Measurements from ENCODE around the gene TNFRSF25.

DNA sequence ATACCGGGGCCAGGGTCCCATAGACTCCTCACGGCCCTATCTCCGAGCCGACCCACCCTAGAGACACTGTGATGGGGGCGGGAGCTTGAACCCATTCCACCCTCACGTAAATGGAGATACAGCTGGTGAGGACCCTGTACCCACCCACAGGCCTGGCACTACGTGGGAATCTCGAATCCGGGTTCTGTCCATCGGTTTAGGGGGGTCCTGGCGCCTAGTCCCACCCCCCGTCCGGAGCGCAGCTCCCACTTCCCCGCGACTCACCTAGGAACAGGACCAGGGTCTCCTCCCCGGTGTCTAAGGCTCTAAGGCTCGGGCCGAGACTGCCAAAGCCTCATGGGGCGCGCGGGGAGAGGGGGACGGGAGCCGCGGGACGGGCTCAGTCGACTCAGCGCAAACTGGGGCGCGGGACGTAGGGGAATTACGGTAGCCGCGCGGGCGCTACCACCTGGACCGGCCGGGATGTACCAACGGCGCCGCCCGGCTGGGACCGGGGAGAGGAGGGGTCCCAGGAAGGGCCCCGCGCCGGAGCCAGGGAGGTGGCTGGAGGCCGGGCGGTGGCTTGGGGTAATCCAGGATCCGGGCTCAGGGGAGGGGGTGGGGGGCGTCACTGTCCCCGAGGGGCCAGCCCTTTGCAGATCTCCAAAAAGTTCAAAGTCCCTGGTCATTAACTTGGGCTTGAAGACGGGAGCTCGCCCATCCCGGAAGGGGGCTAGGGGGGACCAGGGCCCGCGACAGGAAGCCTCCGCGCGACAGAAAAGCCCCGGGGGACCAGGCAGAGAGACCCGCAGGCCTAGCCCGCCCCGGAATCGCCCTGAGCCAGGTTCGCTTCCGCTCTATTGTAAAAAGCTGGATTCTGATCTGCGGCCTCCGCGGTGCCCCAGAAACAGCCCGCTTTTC is 24.5 kb upstream of the TNFRSF25 start:
- TF ChIP-seq EZH2 (IDR thresholded peaks at IDR 0.05; ENCODE audit: insufficient read depth, poor library complexity, severe bottlenecking) = no peak
- no peak for TF ChIP-seq EZH2phosphoT487 (IDR thresholded peaks at IDR 0.05; ENCODE audit: insufficient read depth, low read depth)
